PFSK-1 (cell line): ENCODE results near the gene PHLDA1. TPM values are rescaled to one million over a fixed set of nuclear protein-coding genes. Genes with fewer than 3 reads are reported as not detected.

Experiments
- FOXP2 ChIP-seq: optimal IDR thresholded peaks from 2 replicates; pipeline ENCODE3; 2011; ENCODE audit warnings: borderline replicate concordance, control low read depth, inconsistent platforms; ENCODE audit not compliant: insufficient read depth; ENCODE audit errors: extremely low read length, extremely low read depth
- POLR2AphosphoS5 ChIP-seq: IDR thresholded peaks from 2 replicates; pipeline ENCODE4 v1.6.1; 2012; ENCODE audit warnings: low read depth, mild to moderate bottlenecking, control low read depth, low read length, moderate library complexity
- REST ChIP-seq, 2 experiments: IDR thresholded peaks; 2 replicates each; pipeline versions ENCODE4 v1.6.1 to v1.8.0; 2011 to 2012; ENCODE audit warnings: low read depth in 2 of 2, low read length in 2 of 2, control low read depth in 1 of 2, inconsistent platforms in 1 of 2, mild to moderate bottlenecking in 1 of 2, moderate library complexity in 1 of 2; ENCODE audit not compliant: insufficient read depth in 1 of 2
- SIN3A ChIP-seq: IDR thresholded peaks from 2 replicates; pipeline ENCODE4 v1.6.1; 2012; ENCODE audit warnings: mild to moderate bottlenecking, low read length, moderate library complexity, borderline replicate concordance; ENCODE audit not compliant: insufficient read depth
- TAF1 ChIP-seq: IDR thresholded peaks from 2 replicates; pipeline ENCODE4 v1.6.1; 2012; ENCODE audit warnings: low read length, control low read depth, borderline replicate concordance; ENCODE audit not compliant: insufficient read depth
- polyA plus RNA-seq: library from polyadenylated mRNA; unstranded; fragments of >200 nt; gene quantifications from one replicate; pipeline ENCODE4 v1.2.1, GENCODE V29; 2012; ENCODE audit warnings: low read depth, missing spikeins; ENCODE audit not compliant: insufficient read length

The PHLDA1 gene
- 9.9 TPM for polyA plus RNA-seq

GRCh38 chr12:76031414-76032042 is at the start of gene PHLDA1:
PHLDA1 (minus strand) TSS chr12:76031776.
- TF ChIP-seq REST (IDR thresholded peaks at IDR 0.05; ENCODE audit: insufficient read depth in 1 of 2, low read depth in 2 of 2, low read length in 2 of 2): peak in 1 of 2 experiments; percentile 50; a peak in 1 of 4 replicates
- TF ChIP-seq FOXP2: peak; percentile 63
- TF ChIP-seq SIN3A: peak; percentile 87; the same call in 1 of the 2 replicates
- TF ChIP-seq TAF1: peak; percentile 84
- TF ChIP-seq POLR2AphosphoS5: peak; percentile 92

GRCh38 chr12:76080729-76081415 is 49.3 kb upstream of the PHLDA1 start:
- TF ChIP-seq SIN3A (no peak), TAF1 (no peak), FOXP2 (no peak), REST (IDR thresholded peaks at IDR 0.05; ENCODE audit: insufficient read depth in 1 of 2, low read depth in 2 of 2, low read length in 2 of 2) (no peak), POLR2AphosphoS5 (no peak)

- TF ChIP-seq FOXP2 (no peak), REST (IDR thresholded peaks at IDR 0.05; ENCODE audit: insufficient read depth in 1 of 2, low read depth in 2 of 2, low read length in 2 of 2) (no peak), TAF1 (no peak), SIN3A (no peak), POLR2AphosphoS5 (no peak)
These were observed 48.6 kb upstream of the PHLDA1 start for GRCh38 chr12:76080017-76080728.

- TF ChIP-seq SIN3A (no peak), FOXP2 (no peak), TAF1 (no peak), POLR2AphosphoS5 (no peak), REST (IDR thresholded peaks at IDR 0.05; ENCODE audit: insufficient read depth in 1 of 2, low read depth in 2 of 2, low read length in 2 of 2) (no peak)
These were observed 47.2 kb upstream of the PHLDA1 start for GRCh38 chr12:76078748-76079147.
